ENCODE measurements around the gene ZNF217. TPM values are rescaled to one million over a fixed set of nuclear protein-coding genes. Genes with fewer than 3 reads are reported as not detected.

ZNF217 gene
- total RNA-seq, 4 donors from 2014 or later: 11.8 to 18.7 (median 15.1) TPM

- Histone ChIP-seq H3K27me3 (no peaks in the 10 kb centered on the region), H3K27ac (no peak overlapping the region), H3K9me3 (no peaks in the 10 kb centered on the region), H3K4me1 (peaks cover 0 to 5% (median 0%) of the 10 kb centered on the region in 3 donors), H3K4me3 (no peak overlapping the region), H3K36me3 (no peaks in the 10 kb centered on the region)
- TF ChIP-seq POLR2A (IDR thresholded peaks at IDR 0.05): no peak
- no peak for TF ChIP-seq POLR2AphosphoS5 (IDR thresholded peaks at IDR 0.05)
- TF ChIP-seq CTCF (IDR thresholded peaks at IDR 0.05): no peak
- TF ChIP-seq EP300 (IDR thresholded peaks at IDR 0.05): no peak
- ATAC-seq: no peak
- WGBS, 2 donors (ENCODE audit: low coverage in 1 of 2): 89 to 90% methylated on average over 1 of the region's 1 CpG
Measured at GRCh38 chr20:53602661-53603060, 9.0 kb upstream of the ZNF217 start.

- Histone ChIP-seq H3K4me3 (no peak overlapping the region), H3K27me3 (no peaks in the 10 kb centered on the region), H3K27ac (no peak overlapping the region), H3K36me3 (no peaks in the 10 kb centered on the region), H3K9me3 (no peaks in the 10 kb centered on the region), H3K4me1 (peaks cover 0 to 19% (median 5%) of the 10 kb centered on the region in 3 donors)
- TF ChIP-seq POLR2A (IDR thresholded peaks at IDR 0.05) (no peak), EP300 (IDR thresholded peaks at IDR 0.05) (no peak), POLR2AphosphoS5 (IDR thresholded peaks at IDR 0.05) (no peak), CTCF (IDR thresholded peaks at IDR 0.05) (no peak)
- 71 to 84% methylated on average over 13 of the region's 13 CpGs for WGBS, 2 donors (ENCODE audit: low coverage in 1 of 2)
- no peak for ATAC-seq
Measured at GRCh38 chr20:53599910-53600632, 6.4 kb upstream of the ZNF217 start.

GRCh38 chr20:53599378-53599777, 5.7 kb upstream of the ZNF217 start:
- Histone ChIP-seq H3K36me3 (no peaks in the 10 kb centered on the region), H3K4me1 (peaks cover 0 to 21% (median 5%) of the 10 kb centered on the region in 3 donors), H3K9me3 (no peaks in the 10 kb centered on the region), H3K27ac (no peak overlapping the region), H3K4me3 (no peak overlapping the region), H3K27me3 (no peaks in the 10 kb centered on the region)
- no peak for ATAC-seq
- 40 to 53% methylated on average over 4 of the region's 4 CpGs for WGBS, 2 donors (ENCODE audit: low coverage in 1 of 2)
- TF ChIP-seq EP300 (IDR thresholded peaks at IDR 0.05) (no peak), POLR2A (IDR thresholded peaks at IDR 0.05) (no peak), CTCF (IDR thresholded peaks at IDR 0.05) (no peak), POLR2AphosphoS5 (IDR thresholded peaks at IDR 0.05) (no peak)

- WGBS, 2 donors (ENCODE audit: low coverage in 1 of 2): 89 to 100% methylated on average over 1 to 2 of the region's 2 CpGs
- Histone ChIP-seq H3K27ac (no peak overlapping the region), H3K9me3 (no peaks in the 10 kb centered on the region), H3K27me3 (no peaks in the 10 kb centered on the region), H3K36me3 (no peaks in the 10 kb centered on the region), H3K4me1 (peaks cover 0 to 21% (median 5%) of the 10 kb centered on the region in 3 donors), H3K4me3 (no peak overlapping the region)
- ATAC-seq: no peak
- TF ChIP-seq POLR2AphosphoS5 (IDR thresholded peaks at IDR 0.05) (no peak), POLR2A (IDR thresholded peaks at IDR 0.05) (no peak), CTCF (IDR thresholded peaks at IDR 0.05) (no peak), EP300 (IDR thresholded peaks at IDR 0.05) (no peak)
Measured at GRCh38 chr20:53599044-53599362, 5.4 kb upstream of the ZNF217 start.

All from gastroesophageal sphincter (tissue), 4 donors.